Measurements from ENCODE around the gene METRNL. TPM values are rescaled to one million over a fixed set of nuclear protein-coding genes. Genes with fewer than 3 reads are reported as not detected.
A peak's percentile ranks its signal among the peaks of the same experiment; 100 is the strongest.
"Not testable (repeated sequence)": the region's sequence is repeated elsewhere in the genome, so short reads cannot be mapped to it uniquely, and the experiment has no call there.

The METRNL gene, protein sequence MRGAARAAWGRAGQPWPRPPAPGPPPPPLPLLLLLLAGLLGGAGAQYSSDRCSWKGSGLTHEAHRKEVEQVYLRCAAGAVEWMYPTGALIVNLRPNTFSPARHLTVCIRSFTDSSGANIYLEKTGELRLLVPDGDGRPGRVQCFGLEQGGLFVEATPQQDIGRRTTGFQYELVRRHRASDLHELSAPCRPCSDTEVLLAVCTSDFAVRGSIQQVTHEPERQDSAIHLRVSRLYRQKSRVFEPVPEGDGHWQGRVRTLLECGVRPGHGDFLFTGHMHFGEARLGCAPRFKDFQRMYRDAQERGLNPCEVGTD
- 36.6 and 47.8 TPM in 2 replicates for total RNA-seq (2014; rRNA removed; shearing (Covaris generic))

DNA sequence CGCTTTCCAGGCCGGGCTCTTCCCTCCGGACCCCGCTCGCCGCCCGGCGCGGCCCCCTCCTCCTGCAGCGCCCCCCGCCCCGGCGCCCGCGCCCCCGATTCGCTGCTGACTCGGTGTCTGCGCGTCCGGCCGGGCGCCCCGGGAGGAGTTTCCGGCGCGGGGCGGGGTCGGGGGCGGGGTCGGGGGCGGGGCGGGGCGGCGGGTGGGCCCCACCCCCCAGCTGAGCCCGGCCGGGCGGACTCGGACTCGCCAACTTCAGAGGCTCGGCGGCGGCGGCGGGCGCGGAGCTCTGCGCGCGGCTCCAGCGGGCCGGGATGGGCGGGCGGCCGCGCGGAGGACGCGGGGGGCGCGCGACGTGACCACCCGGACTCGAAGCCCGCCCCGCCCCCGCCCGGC, at the start of gene METRNL:
Gene METRNL, plus strand, starts transcription at position 258 of the 396 bp plus-strand sequence. CDS start 207 bp downstream, outside the sequence.
- peak; percentile 51 for DNase-seq (ENCODE audit: low spot score)

DNA sequence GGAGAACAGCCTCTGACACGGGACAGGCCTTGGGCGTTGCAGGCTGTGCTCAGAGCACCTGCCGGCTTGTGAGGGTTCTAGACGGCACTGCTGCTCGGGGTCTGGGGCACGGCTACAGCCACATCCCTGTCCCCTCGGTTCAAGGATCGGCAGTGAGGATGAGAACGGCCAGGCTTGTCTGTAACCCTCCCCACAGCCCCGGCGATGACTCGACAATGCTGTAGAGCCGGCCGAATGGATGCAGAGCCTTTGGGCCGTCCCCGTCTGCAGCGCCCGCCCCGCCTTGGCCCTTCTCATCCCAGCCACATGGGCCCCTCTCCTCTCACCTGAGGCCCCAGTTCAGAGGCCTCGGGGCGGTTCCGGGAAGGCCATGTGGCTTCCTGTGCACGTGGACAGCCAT, 49.0 kb upstream of the METRNL start:
- no peak for DNase-seq (ENCODE audit: low spot score)

DNA sequence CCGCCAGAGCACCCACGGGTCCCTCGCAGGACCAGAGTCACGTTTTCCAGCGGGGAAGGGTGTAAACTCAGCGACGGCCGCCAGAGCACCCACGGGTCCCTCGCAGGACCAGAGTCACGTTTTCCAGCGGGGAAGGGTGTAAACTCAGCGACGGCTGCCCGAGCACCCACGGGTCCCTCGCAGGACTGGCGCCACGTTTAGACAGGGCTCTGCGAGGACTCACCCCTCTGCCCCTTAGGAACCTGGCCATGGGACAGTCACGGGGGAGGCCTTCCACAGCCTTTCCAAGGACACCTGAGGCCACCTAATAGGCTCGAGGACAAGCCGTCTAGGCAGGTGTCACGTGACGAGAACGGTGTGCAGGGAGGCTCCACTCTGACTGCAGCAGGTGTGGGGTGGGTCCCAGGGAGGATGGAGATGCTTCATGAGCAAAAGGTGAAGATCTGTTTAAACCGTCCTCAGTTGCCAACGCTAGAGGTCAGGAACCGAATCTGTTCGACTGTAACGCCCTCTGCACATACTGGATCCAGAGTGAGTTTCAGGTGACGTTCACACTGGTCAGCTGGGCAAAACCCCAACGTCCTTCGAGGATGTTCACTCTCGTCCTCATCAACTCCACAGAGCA, 48.0 kb upstream of the METRNL start:
- DNase-seq (ENCODE audit: low spot score): no peak

DNA sequence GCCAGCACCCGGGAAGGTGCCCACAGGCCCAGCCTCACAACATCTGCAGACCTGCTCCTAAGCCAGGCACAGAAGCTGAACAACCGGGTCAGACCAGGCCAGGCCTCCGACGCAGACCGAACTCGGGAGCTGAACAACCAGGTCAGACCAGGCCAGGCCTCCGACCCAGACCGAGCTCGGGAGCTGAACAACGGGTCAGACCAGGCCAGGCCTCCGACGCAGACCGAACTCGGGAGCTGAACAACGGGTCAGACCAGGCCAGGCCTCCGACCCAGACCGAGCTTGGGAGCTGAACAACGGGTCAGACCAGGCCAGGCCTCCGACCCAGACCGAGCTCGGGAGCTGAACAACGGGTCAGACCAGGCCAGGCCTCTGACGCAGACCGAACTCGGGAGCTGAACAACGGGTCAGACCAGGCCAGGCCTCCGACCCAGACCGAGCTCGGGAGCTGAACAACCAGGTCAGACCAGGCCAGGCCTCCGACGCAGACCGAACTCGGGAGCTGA, 47.4 kb upstream of the METRNL start:
- DNase-seq (ENCODE audit: low spot score): not testable (repeated sequence)

DNA sequence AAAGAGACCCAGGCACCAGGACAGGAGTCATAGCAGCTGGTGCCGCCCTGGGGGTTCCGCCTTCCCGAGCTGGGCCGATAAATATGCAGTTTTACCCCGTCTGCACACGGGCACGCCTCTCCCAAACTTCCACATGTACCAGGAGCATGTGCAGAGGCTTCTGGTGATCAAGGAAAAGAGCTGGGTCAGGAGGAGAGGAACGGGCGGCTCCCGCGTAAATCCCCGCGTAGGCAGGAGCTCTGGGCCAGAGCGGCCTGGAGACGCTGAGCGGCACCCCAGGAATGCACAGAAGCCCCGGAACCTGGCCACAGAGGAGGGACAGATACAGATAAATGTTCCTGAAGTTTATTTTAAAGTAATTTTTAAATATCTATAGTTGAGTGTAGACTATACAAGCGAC, 46.6 kb upstream of the METRNL start:
- no peak for DNase-seq (ENCODE audit: low spot score)

DNA sequence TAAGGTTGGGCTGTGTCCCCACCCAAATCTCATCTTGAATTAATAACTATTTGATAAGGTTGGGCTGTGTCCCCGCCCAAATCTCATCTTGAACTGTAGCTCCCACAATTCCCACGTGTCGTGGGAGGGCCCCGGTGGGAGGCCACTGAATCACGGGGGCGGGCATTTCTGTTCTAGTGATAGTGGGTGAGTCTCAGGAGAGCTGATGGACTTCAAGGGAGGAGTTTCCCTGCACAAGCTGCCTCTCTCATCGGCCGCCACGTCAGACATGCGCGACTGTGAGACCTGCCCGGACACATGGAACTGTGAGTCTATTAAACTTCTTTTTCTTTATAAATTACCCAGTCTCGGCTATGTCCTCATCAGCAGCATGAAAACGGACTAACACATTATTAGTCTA, 44.9 kb upstream of the METRNL start:
- no peak for DNase-seq (ENCODE audit: low spot score)

DNA sequence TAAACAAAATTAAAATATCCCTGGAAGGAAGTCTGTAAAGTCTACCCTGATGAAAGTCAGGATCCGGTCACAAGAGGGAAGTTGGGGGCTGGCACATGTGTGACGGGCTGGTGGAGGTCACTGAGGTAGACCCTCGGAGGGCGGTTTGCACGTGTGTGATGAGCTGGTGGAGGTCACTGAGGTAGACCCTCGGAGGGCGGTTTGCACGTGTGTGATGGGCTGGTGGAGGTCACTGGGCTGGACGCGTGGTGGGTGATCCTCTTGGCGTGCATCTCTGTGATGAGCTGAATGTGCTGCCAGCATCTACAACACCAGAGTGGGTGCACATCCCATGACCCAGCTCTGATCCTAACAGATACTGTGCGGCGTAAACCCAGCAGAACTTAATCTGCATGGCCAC, 43.7 kb upstream of the METRNL start:
- no peak for DNase-seq (ENCODE audit: low spot score)

DNA sequence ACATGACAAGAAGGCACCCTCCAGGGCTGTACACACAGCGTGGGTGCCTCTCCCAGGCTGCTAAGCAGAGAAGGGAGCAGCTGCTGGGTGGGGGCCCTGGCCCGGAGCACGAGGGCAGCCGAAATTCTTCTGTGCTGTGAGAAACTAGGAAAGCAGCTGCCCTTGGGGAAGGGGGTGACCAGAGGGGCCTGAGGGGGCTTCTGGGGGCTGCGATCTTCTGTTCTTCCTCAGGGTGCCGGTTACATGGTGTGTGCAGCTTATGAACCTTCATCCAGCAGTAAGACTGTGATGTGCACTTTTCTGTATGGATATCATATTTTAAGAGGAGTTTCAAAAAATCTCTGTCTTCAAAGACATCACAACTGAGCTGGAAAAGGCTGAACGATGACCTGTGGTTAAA, 43.2 kb upstream of the METRNL start:
- no peak for DNase-seq (ENCODE audit: low spot score)

DNA sequence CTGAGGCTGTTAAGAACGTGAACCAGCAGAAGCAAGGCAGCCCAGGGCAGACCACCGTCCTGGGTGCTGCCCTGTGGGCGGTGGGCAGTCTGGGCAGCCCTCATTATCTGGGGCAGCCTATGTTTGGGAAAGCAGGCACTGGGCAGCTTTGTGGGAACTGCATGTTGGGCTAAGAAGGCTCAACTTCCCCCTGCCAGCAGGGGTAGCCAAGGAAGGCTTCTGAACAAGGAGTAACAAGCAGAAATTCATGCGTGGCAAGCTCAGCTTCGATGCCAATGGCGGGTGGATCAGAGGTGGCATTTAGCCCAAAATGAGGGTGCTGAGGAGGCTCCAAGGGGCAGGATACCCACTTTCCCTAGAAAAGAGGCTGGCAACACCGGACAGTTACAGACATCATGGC, 42.7 kb upstream of the METRNL start:
- DNase-seq (ENCODE audit: low spot score): no peak

DNA sequence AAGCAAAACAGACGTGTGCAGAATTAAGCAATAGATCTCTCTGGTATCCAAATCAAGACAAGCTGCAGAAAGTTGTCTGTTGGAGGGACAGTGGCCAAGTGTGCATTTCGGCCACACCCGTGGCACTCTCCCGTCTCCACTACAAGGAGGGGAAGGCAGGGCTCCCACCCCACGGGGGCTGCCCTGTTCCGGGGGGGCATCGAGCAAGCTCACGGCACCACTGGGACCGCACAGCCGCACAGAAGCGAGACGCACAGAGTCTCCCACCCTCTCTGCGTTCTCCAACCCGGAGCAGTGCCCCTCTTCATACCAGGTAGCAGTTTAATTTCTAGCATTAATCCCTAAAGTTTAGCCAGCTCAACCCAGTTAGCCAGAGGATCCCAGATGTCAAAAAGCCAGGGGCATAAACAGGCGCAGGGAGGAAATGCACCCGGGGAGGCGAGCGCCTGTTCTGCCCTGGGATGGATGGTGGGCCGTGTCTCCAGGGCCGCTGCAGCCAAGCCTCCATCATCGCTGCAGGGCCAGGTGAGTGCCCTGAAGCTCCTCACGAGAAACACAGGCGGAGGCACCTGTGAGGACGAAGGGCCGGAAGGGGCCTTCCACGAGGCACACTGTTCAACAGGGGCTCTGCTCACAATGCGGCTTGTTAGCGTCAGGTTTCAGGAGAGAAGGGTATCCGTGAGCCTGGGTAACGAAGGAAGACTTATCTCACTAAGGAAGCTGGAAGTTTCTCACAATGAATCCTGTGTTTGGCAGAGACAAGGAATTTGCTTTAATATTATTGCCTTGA, 42.1 kb upstream of the METRNL start:
- DNase-seq (ENCODE audit: low spot score): no peak

DNA sequence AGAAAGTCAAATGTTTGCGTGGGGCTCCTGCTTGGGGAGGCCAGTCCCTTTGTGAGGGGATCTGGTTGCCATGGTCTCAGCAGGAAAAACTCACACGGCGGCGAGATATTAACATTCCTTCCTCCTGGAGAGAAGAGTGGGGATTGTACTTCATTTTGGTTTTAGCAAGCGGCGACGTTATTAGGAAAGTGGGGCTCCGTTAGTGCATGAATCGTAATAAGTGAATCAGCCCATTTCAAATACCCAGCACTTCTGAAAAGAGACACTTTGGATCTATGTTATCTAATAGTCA, 41.6 kb upstream of the METRNL start:
- DNase-seq (ENCODE audit: low spot score): no peak

DNA sequence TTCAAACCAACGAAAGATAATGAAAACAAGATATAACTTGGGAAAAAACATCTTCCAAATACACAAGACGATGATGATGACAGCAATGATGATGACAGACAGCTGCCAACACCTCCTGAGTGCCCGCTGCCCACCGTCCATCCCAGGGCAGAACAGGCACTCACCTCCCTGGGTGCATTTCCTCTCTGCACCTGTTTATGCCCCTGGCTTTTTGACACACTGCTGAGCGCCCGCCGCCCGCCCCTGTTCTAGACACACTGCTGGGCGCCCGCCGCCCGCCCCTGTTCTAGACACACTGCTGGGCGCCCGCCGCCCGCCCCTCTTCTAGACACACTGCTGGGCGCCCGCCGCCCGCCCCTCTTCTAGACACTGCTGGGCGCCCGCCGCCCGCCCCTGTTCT, 40.4 kb upstream of the METRNL start:
- DNase-seq (ENCODE audit: low spot score): not testable (repeated sequence)

DNA sequence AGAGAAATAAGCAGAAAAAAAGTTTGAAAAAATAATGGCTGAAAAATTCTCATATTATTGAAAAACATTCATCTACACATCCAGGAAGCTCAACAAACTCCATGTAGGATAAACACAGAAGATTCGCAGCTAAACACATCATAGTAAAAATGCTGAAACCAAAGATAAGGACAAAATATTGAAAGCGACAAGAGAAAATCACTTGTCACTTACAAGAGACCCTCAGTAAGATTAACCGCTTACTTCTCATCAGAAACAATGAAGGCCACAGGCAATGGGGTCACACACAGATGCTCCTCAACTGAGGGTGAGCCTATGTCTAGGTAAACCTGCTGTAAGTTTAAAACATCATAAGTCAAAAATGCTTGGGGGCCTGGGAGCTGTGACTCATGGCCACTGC, 38.1 kb upstream of the METRNL start:
- DNase-seq (ENCODE audit: low spot score): no peak

DNA sequence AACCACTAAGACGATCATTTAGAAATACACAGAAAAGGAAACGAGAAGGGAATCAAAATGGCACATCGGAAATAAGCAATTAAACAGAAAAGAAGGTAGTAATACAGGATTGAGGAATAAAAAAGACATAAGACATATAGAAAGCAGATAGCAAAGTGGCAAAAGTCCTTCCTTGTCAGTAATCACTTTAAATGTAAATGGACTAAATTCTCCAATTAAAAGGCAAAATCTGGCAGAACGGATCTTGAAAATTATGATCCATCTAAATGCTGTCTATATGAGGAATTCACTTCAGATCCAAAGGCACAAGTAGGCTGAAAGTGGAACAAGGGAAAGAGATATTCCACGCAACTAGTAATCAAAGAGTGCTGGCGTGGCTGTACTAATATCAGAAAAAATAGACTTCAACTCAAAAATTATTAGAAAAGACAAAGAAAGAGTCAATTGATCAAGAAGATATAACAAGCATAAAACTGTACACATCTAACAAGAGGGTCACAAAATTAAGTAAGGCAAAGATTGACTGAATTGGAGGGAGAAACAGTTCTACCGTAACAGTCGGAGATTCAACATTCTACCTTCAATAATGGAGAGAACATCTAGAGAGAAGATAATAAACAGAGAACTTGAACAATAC, 36.8 kb upstream of the METRNL start:
- DNase-seq (ENCODE audit: low spot score): no peak

DNA sequence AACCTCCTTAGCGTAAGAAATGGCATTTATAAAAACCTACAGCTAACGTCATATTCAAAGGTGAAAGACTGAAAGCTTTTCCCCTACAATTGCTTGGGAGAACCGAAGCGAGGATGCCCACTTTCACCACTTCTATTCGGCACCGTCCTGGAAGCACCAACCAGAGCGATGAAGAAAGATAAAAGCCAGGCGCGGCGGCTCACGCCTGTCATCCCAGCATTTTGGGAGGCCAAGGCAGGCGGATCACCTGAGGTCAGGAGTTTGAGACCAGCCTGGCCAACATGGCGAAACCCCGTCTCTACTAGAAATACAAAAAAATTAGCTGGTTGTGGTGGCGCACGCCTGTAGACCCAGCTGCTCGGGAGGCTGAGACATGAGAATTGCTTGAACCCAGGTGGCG, 34.9 kb upstream of the METRNL start:
- DNase-seq (ENCODE audit: low spot score): not testable (repeated sequence)

DNA sequence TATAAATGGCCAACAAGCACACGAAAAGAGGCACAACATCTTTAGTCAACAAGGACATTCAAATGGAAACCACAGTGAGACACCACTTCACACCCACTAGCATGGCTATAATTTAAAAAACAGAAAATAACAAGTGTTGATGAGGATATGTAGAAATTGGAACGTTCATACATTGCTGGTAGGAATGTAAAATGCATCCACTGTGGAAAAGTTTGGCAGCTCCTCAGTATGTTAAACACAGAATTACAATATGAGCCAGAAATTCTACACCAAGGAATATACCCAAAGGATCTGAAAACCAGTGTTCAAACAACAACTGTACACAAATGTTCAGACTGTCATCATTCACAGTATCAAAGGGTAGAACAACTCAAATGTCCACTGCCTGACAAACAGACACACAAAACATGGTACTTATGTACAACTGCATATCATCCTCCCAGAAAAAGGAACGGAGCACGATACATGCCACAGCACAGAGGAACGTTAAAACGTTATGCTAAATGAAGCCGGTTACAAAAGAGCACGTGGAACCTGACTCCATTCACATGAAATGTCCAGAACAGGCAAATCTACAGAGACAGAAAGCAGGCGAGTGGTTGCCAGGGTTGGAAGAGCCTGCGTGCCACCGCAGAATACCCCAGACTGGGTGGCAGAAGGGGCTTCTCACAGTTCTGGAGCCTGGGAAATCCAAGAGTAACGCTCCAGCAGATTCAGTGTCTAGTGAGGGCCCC, 32.8 kb upstream of the METRNL start:
- no peak for DNase-seq (ENCODE audit: low spot score)

DNA sequence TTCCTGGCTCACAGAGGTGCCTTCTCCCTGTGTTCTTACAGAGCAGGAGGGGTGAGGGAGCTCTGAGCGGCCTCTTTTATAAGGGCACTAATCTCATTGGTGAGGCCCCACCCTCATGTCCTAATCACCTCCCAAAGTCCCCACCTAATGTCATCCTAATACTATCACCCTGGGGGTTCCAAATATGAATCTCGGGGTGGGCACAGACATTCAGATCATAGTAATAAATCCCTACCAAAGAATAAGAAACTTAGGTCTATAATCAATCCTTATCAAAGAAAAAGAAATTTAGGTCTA, 32.3 kb upstream of the METRNL start:
- DNase-seq (ENCODE audit: low spot score): no peak

DNA sequence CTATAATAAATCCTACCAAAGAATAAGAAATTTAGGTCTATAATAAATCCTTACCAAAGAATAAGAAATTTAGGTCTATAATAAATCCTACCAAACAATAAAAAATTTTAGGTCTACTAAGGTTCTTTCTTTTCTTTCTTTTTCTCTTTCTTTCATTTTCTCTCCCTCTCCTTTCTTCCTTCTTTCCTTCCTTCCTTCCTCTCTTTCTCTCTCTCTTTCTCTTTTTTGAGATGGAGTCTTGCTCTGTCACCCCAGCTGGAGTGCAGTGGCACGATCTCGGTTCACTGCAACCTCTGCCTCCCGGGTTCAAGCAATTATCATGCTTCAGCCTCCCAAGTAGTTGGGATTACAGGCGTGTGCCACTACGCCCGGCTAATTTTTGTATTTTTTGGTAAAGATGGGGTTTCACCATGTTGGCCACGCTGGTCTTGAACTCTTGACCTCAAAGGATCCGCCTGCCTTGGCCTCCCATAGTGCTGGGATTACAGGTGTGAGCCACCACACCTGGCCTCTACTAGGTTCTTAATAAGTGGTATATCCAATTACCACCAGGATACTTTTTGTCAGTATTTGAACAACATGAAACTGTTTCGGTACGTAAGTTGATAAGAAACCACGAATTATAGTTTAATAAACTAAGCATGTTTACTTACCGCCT, 31.5 kb upstream of the METRNL start:
- DNase-seq (ENCODE audit: low spot score): not testable (repeated sequence)

DNA sequence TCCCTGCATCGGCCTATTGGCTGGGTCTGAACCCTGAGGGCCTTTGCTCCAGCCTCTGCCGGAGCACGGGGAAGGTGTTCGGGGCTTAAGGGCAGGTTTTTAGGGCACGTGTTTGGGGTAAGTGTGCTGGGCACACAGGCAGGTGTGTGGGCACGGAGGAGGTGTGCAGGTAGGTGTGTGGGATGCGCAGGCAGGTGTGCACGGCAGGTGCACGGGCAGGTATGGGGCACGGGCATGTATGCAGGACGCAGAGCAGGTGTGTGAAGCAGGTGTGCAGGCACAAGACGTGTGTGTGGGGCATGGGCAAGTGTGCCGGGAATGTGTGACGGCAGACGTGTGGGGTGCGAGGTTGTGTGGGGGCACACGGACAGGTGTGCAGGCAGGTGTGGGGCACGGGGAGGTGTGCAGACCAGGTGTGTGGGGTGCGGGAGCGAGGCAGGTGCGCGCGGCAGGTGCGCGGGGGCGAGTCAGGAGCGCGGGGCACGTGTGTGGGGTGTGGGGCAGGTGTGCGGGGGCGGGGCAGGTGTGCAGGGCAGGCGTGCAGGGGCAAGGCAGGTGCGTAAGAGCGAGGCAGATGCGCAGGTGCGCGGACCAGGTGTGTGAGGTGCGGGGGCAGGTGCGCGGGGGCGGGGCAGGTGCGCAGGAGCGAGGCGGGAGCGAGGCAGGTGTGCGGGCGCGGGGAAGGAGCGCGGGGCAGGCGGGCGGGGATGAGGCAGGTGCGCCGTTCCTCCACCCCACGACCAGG, 28.6 kb upstream of the METRNL start:
- DNase-seq (ENCODE audit: low spot score): no peak

DNA sequence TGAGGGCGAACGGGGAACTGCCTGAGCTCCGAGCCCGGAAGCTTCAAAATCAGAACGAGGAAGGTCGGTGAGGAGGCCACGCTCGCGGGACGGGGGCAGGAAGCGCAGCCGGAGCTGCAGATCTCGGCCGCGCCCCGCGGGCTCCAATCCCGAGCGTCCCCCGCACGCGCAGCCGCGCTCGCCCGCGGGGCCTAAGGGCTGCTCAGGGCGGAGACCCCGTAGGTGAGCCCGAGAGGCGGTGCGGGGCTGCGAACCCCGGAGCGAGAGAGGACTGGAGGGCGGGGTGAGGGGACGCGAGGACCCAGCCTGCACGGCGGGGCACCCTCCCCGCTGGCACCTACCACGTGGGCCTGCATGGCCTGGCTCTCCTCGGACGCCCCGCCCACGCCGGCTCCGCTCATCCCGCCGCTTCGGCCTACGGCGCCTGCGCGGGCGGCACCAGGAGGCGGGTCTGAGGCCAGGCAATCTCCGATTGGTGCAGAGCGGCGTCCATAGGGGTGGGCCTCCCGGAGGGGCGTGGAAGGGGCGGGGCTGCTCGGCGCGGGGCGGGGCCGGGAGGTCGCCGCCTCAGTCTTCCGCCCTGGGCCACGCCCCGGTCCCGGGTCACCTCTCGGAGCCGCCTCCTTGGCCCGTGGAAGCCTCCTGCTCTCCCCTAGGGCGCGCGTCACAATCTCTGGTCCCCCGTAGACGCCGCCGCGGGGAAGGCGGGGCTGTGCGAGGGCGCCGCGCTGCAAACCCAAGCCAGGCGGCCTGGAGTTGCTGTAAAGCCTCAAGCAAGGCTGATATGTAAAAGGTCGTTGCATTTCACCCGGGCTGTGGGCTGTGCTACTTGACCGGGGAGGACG, 27.8 kb upstream of the METRNL start:
- DNase-seq (ENCODE audit: low spot score): peak; percentile 95

All from H4 (cell line).